ENCODE data around the gene CRTC1.

Gene CRTC1

DNA sequence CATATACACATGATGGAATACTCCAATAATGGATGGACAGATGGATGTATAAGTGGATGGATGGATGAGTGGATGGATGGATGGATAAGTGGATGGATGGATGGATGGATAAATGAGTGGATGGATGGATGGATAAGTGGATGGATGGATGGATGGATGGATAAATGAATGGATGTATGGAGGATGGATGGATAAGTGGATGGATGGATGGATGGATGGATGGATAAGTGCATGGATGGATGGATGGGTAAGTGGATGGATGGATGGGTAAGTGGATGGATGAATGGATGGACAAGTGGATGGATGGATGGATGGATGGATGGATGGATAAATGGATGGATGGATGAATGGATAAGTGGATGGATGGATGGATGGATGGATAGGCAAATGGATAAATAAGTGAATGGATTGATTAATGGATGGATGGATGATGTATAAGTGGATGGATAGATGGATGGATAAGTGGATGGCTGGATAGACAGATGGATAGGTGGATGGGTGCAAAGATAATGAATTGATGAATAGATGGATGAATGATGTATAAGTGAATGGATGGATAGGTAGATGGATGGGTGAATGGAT is 116.0 kb downstream of the CRTC1 start:
- TF ChIP-seq, protein P1, sequence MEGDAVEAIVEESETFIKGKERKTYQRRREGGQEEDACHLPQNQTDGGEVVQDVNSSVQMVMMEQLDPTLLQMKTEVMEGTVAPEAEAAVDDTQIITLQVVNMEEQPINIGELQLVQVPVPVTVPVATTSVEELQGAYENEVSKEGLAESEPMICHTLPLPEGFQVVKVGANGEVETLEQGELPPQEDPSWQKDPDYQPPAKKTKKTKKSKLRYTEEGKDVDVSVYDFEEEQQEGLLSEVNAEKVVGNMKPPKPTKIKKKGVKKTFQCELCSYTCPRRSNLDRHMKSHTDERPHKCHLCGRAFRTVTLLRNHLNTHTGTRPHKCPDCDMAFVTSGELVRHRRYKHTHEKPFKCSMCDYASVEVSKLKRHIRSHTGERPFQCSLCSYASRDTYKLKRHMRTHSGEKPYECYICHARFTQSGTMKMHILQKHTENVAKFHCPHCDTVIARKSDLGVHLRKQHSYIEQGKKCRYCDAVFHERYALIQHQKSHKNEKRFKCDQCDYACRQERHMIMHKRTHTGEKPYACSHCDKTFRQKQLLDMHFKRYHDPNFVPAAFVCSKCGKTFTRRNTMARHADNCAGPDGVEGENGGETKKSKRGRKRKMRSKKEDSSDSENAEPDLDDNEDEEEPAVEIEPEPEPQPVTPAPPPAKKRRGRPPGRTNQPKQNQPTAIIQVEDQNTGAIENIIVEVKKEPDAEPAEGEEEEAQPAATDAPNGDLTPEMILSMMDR (IDR thresholded peaks at IDR 0.05; ENCODE audit: low read depth, low read length, missing control alignments) = no peak
- no peak for DNase-seq (ENCODE audit: extremely low read depth, low read depth)
- H3K4me3 ChIP-seq (replicated peaks; ENCODE audit: low read depth, low read length) = no peak overlapping the region

- no peak for DNase-seq (ENCODE audit: extremely low read depth, low read depth)
- no peak overlapping the region for H3K4me3 ChIP-seq (replicated peaks; ENCODE audit: low read depth, low read length)
- TF ChIP-seq, protein P1 (IDR thresholded peaks at IDR 0.05; ENCODE audit: low read depth, low read length, missing control alignments) = no peak
Observed at GRCh38 chr19:18800079-18800478, 116.6 kb downstream of the CRTC1 start.

- TF ChIP-seq, protein P1 (IDR thresholded peaks at IDR 0.05; ENCODE audit: low read depth, low read length, missing control alignments) = no peak
- no peak overlapping the region for H3K4me3 ChIP-seq (replicated peaks; ENCODE audit: low read depth, low read length)
- no peak for DNase-seq (ENCODE audit: extremely low read depth, low read depth)
Observed at GRCh38 chr19:18800636-18801035, 117.2 kb downstream of the CRTC1 start.

DNA sequence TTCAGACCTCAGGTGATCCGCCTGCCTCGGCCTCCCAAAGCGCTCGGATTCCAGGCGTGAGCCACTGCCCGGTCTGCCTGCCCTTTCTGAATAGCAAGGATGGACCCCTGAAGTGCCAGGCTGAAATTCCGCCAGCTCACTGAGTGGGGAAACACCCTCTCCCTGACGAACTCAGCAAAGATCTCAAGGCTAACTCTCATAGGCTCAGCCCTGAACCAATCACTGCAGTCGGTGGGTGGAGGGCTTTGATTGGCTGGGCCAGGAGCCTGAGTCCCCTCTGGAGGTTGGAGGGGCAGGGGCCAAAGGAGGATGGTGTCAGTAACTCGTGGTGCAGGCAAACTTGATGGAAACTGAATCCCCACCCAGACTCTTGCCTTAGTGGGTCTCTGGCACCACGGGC is 118.9 kb downstream of the CRTC1 start:
- TF ChIP-seq, protein P1 (IDR thresholded peaks at IDR 0.05; ENCODE audit: low read depth, low read length, missing control alignments) = no peak
- no peak overlapping the region for H3K4me3 ChIP-seq (replicated peaks; ENCODE audit: low read depth, low read length)
- DNase-seq (ENCODE audit: extremely low read depth, low read depth) = no peak

DNA sequence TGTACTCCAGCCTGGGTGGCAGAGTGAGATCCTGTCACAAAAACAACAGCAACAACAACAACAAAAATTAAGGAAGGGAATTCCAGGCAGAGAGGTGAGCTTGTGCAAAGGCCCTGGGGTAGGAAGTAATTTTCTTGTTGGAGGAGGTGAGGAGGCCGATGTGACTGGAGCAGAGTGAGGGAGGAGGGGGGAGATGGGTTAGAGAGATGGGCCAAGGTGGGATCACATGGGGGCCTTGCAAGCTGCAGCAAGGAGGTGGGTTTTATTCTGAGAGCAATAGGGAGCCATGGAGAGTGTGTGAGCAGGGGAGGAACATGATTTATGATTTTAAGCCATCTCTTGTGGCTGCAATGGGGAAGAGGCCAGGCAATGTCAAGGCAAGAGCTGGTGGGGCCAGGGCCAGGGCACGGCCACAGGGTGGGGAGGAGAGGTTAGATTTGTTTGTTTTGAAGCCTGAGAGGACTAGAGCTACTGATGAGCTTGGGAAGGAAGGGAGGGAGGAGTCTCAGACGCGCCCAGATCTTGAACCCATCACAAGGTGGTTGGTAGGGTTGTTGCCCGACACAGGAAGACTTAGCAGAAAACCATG is 120.2 kb downstream of the CRTC1 start:
- DNase-seq (ENCODE audit: extremely low read depth, low read depth) = no peak
- TF ChIP-seq, protein P1 (IDR thresholded peaks at IDR 0.05; ENCODE audit: low read depth, low read length, missing control alignments) = no peak
- no peak overlapping the region for H3K4me3 ChIP-seq (replicated peaks; ENCODE audit: low read depth, low read length)

DNA sequence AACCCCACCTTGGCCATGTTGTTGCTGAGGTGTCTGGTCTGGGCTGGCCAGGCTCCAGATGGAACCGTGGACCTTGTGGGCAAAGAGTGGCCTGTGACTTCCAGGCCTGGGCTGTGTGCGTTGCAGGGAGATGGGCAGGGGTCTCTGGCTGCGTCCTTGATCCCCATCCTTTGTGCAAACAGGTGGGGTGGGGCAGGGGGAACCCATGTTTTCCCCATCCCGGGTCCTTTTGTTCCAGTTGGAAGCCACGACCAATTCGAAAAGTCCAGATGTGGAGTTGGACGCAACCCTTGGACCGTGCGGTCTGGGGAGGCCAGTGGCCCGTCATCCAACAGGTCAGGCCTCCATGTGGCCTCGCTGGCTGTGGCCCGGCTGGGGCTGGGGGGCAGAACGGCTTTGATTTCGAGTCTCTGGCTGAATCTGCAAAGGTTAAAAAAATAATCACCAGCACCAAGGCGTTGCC is 120.7 kb downstream of the CRTC1 start:
- TF ChIP-seq, protein P1 (IDR thresholded peaks at IDR 0.05; ENCODE audit: low read depth, low read length, missing control alignments) = no peak
- no peak for DNase-seq (ENCODE audit: extremely low read depth, low read depth)
- H3K4me3 ChIP-seq (replicated peaks; ENCODE audit: low read depth, low read length) = no peak overlapping the region

All from HFF-Myc (cell line).